ENCODE measurements around the gene PDE5A. TPM values are rescaled to one million over a fixed set of nuclear protein-coding genes. Genes with fewer than 3 reads are reported as not detected.

PDE5A gene
- polyA plus RNA-seq, 1 donor from 2014 or later: 12.9 TPM

DNA sequence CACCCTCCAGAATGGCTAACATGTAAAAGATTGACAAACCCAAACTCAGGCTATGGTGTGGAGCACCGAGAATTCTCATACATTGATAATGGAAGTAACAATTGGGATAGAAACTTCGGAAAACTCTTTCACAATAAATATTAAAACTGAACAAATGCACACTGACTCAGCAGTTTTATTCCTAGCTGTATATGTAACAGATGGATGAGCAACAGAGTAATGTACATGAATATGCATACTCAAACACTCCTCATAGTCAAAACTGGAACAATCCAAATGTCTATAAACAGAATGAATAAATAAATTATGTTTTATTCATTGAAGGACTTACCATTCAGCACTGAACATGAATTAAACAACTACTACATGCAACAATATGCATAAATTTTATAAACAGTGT, 37.1 kb upstream of the PDE5A start:
- Histone ChIP-seq H4K20me1 (ENCODE audit: insufficient read depth) (no peaks in the 10 kb centered on the region), H3K27ac (ENCODE audit: low read length) (no peak overlapping the region), H3K79me2 (replicated peaks; ENCODE audit: insufficient read depth, low read length) (no peaks in the 10 kb centered on the region), H3K36me3 (ENCODE audit: insufficient read depth, low read length) (no peaks in the 10 kb centered on the region), H3K4me2 (ENCODE audit: low read length) (no peak overlapping the region), H3K27me3 (ENCODE audit: insufficient read depth, low read depth, low read length) (no peaks in the 10 kb centered on the region), H3F3A (ENCODE audit: insufficient read depth, low read length, poor library complexity, severe bottlenecking) (no peaks in the 10 kb centered on the region), H2AFZ (ENCODE audit: low read depth, low read length) (no peak overlapping the region), H3K9me2 (ENCODE audit: insufficient read depth, low read length) (no peaks in the 10 kb centered on the region), H3K9me3 (ENCODE audit: low read length) (no peaks in the 10 kb centered on the region), H3K4me3 (ENCODE audit: low read length) (no peak overlapping the region), H3K9ac (ENCODE audit: low read length) (no peak overlapping the region)
- TF ChIP-seq, protein P1, sequence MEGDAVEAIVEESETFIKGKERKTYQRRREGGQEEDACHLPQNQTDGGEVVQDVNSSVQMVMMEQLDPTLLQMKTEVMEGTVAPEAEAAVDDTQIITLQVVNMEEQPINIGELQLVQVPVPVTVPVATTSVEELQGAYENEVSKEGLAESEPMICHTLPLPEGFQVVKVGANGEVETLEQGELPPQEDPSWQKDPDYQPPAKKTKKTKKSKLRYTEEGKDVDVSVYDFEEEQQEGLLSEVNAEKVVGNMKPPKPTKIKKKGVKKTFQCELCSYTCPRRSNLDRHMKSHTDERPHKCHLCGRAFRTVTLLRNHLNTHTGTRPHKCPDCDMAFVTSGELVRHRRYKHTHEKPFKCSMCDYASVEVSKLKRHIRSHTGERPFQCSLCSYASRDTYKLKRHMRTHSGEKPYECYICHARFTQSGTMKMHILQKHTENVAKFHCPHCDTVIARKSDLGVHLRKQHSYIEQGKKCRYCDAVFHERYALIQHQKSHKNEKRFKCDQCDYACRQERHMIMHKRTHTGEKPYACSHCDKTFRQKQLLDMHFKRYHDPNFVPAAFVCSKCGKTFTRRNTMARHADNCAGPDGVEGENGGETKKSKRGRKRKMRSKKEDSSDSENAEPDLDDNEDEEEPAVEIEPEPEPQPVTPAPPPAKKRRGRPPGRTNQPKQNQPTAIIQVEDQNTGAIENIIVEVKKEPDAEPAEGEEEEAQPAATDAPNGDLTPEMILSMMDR (IDR thresholded peaks at IDR 0.05; ENCODE audit: poor library complexity, severe bottlenecking): no peak
- no peak for TF ChIP-seq EZH2 (IDR thresholded peaks at IDR 0.05; ENCODE audit: borderline replicate concordance, insufficient read depth, low read length, poor library complexity, severe bottlenecking)
- no peak for TF ChIP-seq POLR2AphosphoS5 (IDR thresholded peaks at IDR 0.05)
- no peak for TF ChIP-seq TAF1 (IDR thresholded peaks at IDR 0.05; ENCODE audit: low read depth)
- no peak for TF ChIP-seq EP300 (conservative IDR thresholded peaks at IDR 0.05; ENCODE audit: poor library complexity, severe bottlenecking)
- no peak for TF ChIP-seq SMC3 (conservative IDR thresholded peaks at IDR 0.05; ENCODE audit: poor library complexity)
- no peak for TF ChIP-seq RAD21 (conservative IDR thresholded peaks at IDR 0.05)
- TF ChIP-seq, protein P2, sequence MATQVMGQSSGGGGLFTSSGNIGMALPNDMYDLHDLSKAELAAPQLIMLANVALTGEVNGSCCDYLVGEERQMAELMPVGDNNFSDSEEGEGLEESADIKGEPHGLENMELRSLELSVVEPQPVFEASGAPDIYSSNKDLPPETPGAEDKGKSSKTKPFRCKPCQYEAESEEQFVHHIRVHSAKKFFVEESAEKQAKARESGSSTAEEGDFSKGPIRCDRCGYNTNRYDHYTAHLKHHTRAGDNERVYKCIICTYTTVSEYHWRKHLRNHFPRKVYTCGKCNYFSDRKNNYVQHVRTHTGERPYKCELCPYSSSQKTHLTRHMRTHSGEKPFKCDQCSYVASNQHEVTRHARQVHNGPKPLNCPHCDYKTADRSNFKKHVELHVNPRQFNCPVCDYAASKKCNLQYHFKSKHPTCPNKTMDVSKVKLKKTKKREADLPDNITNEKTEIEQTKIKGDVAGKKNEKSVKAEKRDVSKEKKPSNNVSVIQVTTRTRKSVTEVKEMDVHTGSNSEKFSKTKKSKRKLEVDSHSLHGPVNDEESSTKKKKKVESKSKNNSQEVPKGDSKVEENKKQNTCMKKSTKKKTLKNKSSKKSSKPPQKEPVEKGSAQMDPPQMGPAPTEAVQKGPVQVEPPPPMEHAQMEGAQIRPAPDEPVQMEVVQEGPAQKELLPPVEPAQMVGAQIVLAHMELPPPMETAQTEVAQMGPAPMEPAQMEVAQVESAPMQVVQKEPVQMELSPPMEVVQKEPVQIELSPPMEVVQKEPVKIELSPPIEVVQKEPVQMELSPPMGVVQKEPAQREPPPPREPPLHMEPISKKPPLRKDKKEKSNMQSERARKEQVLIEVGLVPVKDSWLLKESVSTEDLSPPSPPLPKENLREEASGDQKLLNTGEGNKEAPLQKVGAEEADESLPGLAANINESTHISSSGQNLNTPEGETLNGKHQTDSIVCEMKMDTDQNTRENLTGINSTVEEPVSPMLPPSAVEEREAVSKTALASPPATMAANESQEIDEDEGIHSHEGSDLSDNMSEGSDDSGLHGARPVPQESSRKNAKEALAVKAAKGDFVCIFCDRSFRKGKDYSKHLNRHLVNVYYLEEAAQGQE (IDR thresholded peaks at IDR 0.05; ENCODE audit: borderline replicate concordance): no peak
- TF ChIP-seq MXI1 (conservative IDR thresholded peaks at IDR 0.05; ENCODE audit: poor library complexity, severe bottlenecking): no peak

DNA sequence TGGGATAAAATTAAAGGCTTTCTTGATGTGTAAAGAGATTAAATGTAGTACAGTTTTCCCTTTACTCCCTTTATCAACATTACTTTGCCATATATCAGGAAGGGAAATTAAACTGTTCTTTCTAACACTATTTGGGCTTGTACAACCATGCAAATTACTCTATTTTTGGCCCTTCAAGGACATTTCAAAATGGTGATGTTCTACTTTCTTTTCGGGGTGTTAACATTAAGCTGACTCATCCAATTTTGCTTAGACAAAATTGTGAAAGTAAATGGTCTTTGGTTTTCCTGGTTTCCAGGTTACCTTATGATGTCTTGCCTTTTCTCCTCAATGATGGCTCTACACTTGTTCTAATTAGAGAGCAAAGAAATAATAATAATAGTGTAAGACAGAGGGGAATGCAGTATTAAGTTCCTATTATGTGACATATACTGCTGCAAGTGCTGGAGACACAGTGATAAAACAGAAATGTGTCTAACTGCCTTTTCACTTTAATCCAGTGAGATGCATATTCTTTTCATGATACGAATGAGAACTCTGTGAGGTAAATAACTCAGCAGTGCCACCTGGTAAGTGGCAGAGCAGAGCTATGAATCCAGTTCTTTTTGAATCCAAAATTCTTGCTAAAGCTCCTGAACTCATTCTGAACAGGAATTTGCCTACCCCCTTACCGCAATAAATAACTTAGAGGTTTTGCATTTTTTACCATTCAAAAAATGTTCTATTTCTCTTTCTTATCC, 35.7 kb upstream of the PDE5A start:
- TF ChIP-seq RAD21 (conservative IDR thresholded peaks at IDR 0.05) (no peak), TAF1 (IDR thresholded peaks at IDR 0.05; ENCODE audit: low read depth) (no peak), SMC3 (conservative IDR thresholded peaks at IDR 0.05; ENCODE audit: poor library complexity) (no peak)
- Histone ChIP-seq H2AFZ (ENCODE audit: low read depth, low read length) (no peak overlapping the region), H3K79me2 (replicated peaks; ENCODE audit: insufficient read depth, low read length) (no peaks in the 10 kb centered on the region), H3K9ac (ENCODE audit: low read length) (no peak overlapping the region), H3K4me2 (ENCODE audit: low read length) (no peak overlapping the region), H3K9me3 (ENCODE audit: low read length) (no peaks in the 10 kb centered on the region), H3K36me3 (ENCODE audit: insufficient read depth, low read length) (no peaks in the 10 kb centered on the region), H3F3A (ENCODE audit: insufficient read depth, low read length, poor library complexity, severe bottlenecking) (no peaks in the 10 kb centered on the region), H3K27ac (ENCODE audit: low read length) (no peak overlapping the region), H4K20me1 (ENCODE audit: insufficient read depth) (no peaks in the 10 kb centered on the region), H3K4me3 (ENCODE audit: low read length) (no peak overlapping the region), H3K27me3 (ENCODE audit: insufficient read depth, low read depth, low read length) (no peaks in the 10 kb centered on the region), H3K9me2 (ENCODE audit: insufficient read depth, low read length) (no peaks in the 10 kb centered on the region)
